GM18907 (cell line): ENCODE results near the gene GRID1.

Source experiments
- ATAC-seq: cut with Tn5 transposase; IDR thresholded peaks from one replicate; pipeline ENCODE4 v1.9.1; 2021; ENCODE audit warnings: mild to moderate bottlenecking, moderate library complexity; ENCODE audit not compliant: unreplicated experiment

The GRID1 gene

DNA sequence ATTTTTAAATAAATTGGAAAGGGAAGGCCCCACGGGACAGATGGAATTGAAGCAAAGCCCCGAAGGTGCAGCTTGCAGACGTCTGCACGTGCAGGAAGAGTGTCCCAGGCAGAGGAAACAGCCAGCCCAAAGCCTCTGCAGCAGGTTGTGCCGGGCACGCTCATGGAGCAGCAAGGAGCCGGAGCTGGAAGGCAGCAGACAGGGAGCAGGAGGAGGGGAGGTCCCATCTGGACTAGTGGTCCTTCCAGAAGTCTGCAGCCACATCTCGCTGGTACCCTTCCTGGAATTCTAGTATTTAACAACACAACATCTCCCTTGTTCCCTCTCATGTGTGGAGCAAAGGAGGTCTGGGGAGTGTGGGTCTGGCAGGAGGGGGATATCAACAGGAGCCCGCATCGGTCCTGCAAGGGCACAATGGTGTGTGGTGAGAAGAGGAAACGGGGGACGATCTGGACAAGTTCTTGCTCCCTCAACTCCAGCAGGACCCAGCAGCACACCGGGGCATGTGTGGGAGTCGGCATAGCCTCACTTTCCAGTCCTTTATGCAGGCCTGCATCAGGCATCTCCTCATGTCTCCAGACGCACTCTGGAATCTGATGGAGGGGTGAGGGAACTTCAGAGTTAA, 169.3 kb downstream of the GRID1 start:
- ATAC-seq = no peak

DNA sequence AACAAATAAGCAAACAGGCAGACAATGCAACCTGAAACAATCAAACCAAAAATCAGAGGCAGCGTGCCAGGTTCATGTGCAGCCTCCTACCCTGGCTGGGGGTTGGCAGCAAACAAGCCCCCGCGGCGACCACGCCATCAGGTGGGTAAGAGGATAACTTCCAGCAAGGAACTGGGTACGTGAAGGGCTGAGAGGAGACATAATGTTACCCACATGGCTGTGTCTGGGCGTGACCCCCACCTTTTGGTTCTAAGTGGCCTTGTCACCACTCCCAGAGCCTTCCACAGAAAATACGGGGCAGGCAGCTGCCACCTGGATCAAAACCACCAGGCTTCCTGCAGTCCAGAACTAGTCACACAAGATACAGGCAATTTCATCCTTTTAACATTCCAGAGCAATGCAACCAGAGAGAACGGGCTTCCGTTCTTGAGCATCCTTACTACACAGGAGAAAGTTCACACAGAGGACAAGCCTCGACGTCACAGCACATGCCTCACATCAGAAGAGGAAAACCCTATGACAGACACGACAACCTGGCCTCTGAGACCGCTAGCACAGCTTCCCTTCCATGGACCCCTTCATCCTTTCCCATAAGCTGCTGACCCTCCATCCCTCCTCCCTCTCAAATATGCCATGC, 171.0 kb downstream of the GRID1 start:
- no peak for ATAC-seq

GRCh38 chr10:86194684-86195083, 171.9 kb downstream of the GRID1 start:
- ATAC-seq = no peak

DNA sequence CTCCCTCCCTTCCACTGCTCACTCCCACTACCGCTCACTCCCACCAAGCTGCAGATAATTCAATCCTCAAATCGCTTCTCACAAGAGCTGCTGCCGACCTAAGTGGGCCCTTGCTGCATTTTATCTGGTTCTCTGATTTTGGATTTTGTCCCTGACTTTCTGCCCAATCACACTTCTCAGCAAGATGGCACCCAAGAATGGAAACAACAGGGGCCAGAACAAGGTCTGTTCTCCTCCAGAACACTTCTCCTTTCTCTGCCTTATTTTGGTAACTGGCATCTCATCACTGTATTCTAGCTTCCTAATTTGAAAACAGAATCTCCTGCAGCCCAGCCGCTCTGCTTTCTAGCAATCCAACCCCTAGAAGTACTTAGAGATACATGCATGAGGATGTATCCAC, 172.8 kb downstream of the GRID1 start:
- ATAC-seq = no peak

- no peak for ATAC-seq
Measured at GRCh38 chr10:86192691-86193090, 173.9 kb downstream of the GRID1 start.

DNA sequence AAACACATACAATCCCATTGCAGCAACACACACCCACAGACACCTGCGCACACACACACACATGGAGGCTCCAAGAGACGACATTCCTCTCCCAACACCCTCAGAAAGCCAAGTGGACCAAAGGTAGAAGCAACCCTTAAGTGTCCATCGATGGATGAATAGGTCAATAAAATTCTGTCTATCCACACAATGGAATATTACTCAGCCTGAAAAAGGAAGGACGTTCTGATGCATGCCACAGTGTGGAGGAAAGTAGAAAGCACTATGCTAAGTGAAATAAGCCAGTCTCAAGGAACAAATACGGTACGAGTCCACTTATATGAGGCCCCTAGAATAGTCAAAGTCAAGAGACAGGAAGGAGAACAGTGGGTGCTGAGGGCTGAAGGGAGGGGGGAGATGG, 174.4 kb downstream of the GRID1 start:
- no peak for ATAC-seq

DNA sequence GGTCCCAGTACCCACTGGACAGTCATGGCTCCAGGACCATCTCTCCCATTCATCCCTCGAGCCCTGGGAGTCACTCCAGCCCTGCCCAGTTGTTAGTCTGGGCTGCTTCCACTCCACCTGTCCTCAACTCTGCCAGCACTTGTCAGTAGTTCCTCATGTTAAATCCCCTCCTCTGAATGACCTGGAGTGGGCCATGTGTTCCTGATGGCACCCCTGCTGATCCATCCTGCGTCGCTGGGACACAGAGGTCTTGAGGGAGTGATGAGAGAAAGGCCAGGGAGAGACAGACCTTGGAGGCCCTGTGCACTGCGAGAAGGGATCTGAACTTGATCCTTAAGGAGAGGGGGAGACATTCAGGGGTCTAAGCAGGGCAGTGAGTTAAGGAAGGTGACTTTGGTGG, 174.9 kb downstream of the GRID1 start:
- ATAC-seq = no peak

GRCh38 chr10:86191166-86191565, 175.4 kb downstream of the GRID1 start:
- ATAC-seq = no peak

DNA sequence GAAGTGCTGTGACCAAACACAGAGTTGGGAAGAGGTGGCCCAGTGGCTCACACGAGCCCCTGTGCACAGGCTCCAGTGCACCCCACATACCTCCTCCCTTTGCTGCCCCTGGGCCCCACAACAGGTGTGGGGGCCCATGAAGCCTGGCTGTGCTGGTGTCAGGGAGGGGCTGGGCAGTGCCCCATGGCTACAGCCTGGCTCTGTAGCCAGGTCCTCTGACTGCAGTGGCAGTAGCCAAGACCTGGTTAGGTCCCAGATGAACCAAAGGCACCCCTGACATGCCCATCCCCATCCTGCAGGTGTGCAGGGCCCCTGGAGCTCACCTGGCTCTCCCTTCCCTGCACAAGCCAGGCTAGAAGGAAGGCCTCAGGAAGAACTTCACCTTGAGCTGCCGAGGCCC, 176.3 kb downstream of the GRID1 start:
- ATAC-seq = no peak

DNA sequence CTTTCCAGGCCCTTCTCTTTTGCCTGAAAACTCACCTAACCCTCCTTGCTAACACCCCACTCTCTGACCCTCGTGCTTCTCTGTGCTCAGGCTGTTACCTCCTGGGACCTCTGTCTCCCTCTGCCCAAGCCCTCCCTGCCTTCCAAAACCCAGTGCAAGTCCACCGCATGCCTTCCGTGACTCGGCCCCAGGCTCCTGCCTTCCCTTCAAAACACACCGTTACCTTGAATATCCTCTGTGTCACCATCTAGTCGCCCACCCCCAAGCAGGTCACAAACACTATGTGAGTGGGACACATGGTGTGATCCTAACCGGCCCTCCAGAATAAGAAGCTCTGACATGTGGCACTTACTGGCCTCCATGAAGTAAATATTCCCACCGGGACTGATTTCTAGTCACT, 176.7 kb downstream of the GRID1 start:
- ATAC-seq = no peak

DNA sequence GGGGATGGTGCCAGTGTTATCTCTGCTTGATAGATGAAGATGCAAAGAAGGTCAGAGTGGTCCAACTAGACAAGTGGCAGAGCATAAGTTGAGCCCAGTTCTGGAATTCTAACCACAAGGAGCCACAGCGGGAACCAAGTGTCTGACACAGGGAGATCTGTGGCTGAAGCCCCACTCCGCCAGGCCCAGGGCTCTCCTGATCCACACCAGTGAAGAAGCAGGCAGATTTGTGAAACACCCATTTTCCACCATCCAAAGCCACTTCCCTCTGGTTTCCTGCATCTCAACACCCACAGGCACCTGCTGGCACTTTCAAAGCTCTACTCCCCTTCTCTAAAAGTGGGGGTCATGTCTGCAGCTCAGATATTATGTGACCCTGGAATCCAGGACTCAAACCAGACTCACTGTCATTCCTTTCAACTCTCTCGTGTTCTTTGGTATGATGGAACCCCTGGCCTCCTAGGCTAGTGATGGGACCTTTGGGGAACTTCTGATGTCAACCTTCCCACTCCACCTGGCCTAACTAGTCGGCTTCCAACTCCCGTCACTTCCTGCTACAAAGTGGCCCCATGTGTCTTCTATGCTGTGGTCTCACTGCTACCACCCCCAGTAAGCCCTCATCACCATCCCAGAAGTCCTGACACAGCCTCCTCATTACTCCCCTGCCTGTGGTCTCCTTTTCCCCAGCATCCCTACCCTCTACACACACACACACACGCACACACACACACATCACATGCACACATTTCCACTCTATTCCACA, 177.6 kb downstream of the GRID1 start:
- ATAC-seq = no peak

GRCh38 chr10:86188326-86188725, 178.3 kb downstream of the GRID1 start:
- no peak for ATAC-seq

DNA sequence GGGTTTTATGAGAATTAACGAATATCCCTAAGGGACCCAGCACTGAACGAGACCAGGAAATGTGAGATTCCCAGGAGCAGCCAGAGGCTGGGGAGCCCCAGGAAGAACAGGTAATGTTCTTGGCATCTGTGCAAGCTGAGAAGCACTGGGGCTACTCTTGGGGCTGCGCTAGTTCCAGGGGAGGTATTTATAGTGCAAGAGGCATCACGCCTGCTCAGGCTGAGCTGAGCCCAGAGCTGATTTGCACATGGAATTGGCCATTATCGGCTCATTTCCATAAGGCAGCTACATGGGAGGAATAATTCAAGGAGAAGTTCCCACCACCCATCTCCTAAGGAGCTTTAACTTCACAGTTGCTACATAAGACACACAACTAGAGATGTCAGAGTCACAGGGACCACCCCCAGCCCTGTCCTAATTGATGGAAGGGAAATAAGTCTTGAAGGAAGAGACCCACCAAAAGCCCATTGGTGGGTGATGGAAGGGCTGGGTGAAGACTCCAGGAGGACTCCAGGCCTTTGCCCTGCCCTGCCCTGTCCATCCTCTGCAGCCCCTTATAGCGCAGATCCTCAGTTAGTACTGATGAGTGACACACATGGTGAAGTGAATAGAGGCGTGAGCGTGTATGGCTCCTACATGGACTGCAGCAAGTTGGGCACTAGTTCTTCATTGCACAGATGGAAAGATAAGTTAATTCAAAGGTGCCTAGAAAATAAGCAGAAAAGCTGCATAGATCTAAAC, 178.9 kb downstream of the GRID1 start:
- ATAC-seq = no peak

GRCh38 chr10:86186633-86187032, 180.0 kb downstream of the GRID1 start:
- no peak for ATAC-seq

DNA sequence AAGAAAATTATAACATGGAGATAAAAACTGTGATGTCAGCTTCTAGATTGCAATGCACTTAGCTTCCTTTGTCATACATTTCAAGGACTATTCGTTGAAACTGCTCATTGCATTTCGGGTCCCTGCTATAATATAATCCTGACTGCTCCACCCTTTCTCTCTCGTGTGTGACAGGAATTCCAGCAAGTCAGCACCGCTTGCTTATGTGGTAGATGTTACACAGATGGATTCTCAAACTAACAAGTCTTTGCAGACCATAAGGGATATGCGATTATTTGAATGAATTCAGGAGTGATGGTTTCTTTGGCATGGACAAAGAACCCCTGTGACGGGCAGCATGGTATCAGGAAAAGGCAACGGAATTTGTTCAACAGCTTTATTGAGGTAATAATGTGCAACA, 184.0 kb downstream of the GRID1 start:
- ATAC-seq = no peak

DNA sequence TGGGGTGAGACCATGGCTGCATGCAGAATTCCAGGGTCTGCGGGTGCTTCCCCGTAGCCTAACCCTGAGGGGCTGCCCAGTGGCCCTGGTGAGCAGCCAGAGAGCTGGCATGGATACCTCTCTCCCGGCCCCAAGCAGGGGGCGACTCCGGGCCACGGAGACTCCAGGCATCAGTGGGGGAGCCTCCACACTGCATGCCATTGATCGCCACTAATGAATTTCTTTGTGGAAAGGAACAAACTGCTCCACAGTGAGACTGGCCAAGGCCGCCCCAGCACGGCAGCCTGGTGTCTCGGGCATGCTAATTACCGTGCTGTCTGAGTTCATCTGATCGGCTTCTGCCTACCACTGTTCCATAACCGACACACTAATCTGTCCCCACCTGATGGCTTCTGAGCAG, 184.4 kb downstream of the GRID1 start:
- no peak for ATAC-seq

DNA sequence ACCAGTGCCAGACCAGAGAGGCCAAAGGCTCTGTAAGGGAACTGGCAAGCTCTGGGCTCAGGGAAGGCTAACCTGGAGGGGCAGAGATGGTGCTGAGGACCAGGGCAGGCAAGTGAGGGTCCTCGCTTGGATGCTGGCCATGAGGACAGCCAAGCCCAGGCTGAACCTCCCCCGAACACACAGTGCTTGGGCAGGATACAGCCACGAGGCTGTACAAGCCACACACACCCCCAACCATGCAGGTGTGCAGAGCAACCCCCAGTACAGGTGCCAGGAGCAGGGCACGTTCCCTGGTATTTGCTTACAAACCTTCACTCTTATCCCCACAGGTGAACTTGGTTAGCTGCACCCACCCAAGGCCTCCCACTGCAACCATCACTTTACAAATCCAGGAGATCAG, 185.7 kb downstream of the GRID1 start:
- ATAC-seq = no peak

DNA sequence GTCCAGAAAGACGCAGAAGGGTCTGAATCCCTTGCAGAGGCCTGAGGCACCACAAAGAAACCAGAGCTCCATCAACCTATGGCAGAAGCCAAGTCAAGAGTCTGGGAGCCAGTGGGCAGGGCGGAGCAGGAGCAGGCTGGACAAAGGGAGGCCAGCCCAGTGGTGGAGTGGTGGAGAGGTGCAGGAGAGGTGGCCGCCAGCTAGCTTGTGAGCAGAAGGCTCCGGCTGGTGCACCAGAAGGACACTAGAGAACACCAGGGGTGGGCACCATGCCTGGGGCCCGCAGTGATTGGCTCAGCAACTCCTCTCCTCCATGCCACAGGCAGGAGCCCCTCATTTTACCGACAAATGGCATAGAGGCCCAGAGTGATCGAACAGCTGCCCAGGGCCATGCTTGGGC, 186.6 kb downstream of the GRID1 start:
- no peak for ATAC-seq

GRCh38 chr10:86179153-86179524, 187.5 kb downstream of the GRID1 start:
- ATAC-seq = no peak

DNA sequence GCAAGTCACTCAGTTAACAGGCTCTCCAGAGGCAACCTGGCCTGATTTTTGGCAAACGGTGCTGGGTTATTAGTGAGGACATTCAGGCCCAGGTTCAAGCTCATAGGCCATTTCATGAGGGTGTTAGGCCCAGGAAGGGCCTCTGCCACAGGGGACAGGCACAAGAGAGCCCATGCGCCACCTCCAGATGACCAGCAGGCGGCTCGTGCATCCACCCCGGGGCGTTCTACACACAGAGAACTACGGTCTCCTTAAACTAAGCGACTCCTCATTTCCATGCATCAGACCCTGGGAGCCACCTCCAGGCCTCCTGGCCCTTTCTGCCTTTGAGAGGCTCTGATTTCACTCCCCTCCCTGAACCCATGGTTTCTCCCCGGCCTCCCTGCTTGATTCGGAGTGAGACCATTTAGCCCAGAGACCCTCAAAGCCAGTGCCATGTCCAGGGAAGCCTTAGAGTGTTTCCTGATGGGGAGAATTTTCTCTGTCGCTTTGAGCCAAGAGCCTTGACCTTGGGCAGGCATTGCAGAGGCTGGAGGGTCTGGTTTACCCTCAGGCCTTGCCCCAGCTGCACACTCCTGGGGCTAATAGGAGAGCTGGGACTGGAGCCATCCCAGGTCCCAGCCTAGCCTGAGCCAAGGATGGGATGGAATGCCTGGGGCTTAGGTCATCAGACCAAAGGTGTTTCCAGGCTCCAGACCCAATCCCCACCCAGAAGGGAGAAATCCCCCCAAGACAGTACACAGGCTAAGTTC, 188.0 kb downstream of the GRID1 start:
- ATAC-seq = no peak

DNA sequence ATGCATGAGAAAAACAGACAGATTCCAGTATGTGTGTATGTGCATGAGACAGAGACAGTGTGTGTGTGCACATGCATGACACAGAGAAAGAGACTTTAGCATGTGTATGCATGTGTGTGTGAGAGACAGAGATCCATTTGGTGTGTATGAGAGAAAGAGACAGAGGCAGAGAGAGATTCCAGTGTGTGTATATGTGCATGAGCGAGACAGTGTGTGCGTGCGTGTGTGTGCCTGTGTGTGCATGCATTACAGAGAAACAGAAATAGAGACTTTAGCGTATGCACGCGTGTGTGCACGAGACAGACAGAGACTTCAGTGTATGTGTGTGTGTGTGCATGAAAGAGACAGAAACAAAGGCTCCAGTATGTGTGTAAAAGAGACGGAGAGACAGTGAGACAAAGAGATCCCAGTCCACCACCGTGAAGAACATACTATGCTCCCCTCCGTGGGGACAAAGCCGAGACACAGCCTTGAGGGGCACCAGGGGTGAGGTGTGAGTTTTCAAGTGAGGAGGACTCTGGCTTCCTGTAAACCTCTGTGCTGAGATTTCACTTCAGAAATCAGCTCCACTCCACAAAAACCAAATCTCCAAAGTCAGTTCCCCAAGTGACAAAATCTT, 188.9 kb downstream of the GRID1 start:
- no peak for ATAC-seq
